D341Med (cell line): ENCODE data around the gene RFX6.

Source experiments
- DNase-seq: peaks from one replicate; pipeline ENCODE4 v3.0.0; 2012; ENCODE audit warnings: low spot score

RFX6 gene

DNA sequence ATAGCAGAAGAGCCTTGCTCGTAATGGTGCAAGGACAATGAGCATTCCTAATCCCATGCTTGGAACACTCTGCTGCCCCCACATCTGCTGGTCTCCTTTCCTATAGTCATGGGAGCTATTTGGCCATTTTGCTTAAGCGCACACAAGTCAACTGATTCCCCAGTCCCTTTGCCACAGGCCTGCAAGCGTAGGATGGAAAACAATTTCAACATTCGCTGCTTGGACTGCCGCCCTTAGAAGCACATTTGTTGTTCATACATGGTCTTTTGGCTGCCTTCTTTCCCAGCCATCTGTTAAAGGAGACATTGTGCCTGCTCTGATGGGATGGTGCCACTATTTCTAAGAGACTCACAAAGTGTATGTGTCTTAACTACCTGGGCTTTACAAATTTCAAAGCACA lies 96.9 kb downstream of the RFX6 start:
- no peak for DNase-seq

DNA sequence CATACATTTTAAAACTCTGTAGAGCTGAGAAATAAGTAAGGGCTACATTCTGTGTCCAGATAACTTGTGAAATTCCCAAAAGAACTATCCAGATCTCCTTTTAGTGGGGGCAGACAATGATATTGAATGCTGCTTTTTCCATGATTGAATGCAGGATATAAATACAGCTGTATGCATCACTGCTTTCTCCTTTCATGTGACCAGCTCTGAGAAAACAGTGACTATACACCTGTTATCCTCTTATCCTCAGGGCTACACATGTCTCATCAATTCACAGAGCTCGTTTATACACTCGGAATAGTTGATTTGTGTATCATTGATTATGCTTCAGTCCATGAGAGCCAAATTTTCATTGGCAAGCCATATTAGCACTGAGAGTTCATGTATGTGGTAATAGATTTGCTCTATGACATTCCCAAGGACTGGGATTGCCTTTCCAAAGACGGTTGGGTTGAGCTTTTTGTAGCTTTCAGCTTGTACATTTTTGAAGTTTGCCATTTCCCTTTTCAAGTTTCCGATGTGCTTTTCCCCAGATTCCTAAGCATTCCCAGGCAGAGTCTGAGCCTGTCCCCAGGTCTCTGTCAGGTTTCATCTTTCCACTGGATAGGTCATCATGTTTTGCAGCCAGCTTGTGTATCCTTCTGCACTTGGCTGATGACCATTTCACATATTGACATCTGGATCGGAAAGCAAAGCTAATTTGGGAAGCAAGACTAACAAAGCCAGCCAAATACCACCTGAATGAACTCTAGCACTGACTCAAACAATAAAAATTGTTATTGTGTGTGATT lies 97.7 kb downstream of the RFX6 start:
- no peak for DNase-seq

DNA sequence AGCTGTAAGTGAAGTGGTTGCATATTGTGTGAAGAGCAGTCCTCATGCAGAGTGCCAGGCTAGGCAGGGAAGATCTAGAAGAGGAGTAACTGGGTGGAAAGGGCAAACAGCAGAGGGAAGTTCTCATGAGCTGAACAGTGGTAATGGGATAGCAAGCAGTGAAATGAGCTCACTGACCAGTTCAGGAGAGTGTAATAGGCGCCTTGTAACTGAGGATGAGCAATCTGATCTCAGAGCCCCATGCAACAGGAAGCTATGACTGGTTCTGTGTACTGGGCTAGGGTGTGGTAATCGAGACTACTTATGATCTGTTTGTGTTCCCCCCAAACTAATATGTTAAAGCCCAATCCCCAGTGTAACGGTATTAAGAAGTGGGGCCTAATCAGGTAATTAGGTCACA lies 98.6 kb downstream of the RFX6 start:
- no peak for DNase-seq

DNA sequence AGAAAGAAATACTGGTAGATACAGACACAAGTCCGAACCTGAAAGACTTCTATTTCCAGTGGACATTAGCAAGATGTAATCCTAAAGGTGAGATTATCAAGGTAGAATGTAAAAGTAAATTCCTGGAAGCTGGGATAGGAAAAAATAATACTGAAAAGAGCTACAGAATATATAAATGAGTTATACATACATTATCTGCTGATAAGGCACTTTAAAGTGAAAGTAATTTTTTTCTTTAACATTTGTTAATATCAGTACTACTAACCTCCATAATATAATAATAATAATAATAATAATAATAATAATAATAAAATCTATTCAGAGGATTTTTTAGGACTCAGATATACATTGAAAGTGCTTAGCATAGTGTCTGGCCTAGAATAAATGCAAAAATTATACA lies 102.5 kb downstream of the RFX6 start:
- DNase-seq, result no peak
